Measurements from ENCODE around the gene P2RX3. TPM values are rescaled to one million over a fixed set of nuclear protein-coding genes. Genes with fewer than 3 reads are reported as not detected.

Gene P2RX3
- total RNA-seq, 4 donors from 2014 or later, result not detected

DNA sequence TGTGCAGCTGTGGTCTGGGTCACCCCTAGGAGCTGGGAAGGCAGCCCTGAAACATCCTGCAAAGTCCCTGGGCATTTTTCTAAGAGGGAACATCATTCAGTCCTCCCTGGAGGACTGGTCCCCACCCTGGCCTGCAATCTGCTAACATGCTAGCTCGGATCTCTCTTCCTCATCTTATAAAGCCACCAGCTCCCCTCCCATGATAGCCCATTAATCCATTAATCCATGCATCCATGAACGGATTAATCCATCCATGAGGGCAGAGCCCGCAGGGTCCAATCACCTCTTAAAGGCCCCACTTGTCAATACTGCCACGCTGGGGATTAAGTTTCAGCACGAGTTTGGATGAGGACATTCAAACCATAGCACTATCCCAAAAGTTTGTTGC is 30.7 kb downstream of the P2RX3 start:
- TF ChIP-seq POLR2A (IDR thresholded peaks at IDR 0.05), result no peak
- TF ChIP-seq, protein P1, sequence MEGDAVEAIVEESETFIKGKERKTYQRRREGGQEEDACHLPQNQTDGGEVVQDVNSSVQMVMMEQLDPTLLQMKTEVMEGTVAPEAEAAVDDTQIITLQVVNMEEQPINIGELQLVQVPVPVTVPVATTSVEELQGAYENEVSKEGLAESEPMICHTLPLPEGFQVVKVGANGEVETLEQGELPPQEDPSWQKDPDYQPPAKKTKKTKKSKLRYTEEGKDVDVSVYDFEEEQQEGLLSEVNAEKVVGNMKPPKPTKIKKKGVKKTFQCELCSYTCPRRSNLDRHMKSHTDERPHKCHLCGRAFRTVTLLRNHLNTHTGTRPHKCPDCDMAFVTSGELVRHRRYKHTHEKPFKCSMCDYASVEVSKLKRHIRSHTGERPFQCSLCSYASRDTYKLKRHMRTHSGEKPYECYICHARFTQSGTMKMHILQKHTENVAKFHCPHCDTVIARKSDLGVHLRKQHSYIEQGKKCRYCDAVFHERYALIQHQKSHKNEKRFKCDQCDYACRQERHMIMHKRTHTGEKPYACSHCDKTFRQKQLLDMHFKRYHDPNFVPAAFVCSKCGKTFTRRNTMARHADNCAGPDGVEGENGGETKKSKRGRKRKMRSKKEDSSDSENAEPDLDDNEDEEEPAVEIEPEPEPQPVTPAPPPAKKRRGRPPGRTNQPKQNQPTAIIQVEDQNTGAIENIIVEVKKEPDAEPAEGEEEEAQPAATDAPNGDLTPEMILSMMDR (IDR thresholded peaks at IDR 0.05), result no peak
- H3K27ac ChIP-seq, result no peak overlapping the region
- H3K4me1 ChIP-seq, result no peaks in the 10 kb centered on the region
- no peak overlapping the region for H3K4me3 ChIP-seq
- peaks cover 0 to 7% (median 0%) of the 10 kb centered on the region in 4 donors for H3K27me3 ChIP-seq
- no peaks in the 10 kb centered on the region for H3K36me3 ChIP-seq
- H3K9me3 ChIP-seq, result no peaks in the 10 kb centered on the region
- DNase-seq, result no peak
- intact Hi-C loops (cut with DNase I), result no loop called here
- WGBS, 2 donors, result 54 to 72% methylated on average over 3 to 4 of the region's 5 CpGs

DNA sequence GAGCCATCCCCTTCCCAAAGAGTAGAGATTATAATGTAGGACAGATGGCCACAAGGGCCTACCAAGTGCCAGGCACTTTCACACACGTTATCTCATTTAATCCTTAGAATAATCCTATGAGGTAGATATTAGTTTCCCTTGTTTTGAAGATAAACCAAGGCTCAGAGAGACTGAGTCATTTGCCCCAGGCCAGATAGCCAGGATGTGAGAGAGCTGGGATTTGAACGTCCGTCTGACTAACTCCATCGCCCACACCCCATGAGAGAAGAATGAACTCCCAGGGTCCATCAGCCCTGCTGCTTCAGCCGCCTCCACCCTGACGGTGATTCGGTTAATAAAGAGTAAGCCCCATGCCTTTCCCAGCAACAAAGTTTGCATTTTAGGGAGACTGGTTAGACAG is 32.1 kb downstream of the P2RX3 start:
- DNase-seq, result no peak
- intact Hi-C loops (cut with DNase I), result no loop called here
- TF ChIP-seq, protein P1 (IDR thresholded peaks at IDR 0.05), result no peak
- no peak for TF ChIP-seq POLR2A (IDR thresholded peaks at IDR 0.05)
- no peaks in the 10 kb centered on the region for H3K4me1 ChIP-seq
- no peaks in the 10 kb centered on the region for H3K9me3 ChIP-seq
- peaks cover 0 to 7% (median 0%) of the 10 kb centered on the region in 4 donors for H3K27me3 ChIP-seq
- no peak overlapping the region for H3K27ac ChIP-seq
- no peaks in the 10 kb centered on the region for H3K36me3 ChIP-seq
- WGBS, 2 donors, result 65 to 77% methylated on average over 7 of the region's 7 CpGs
- H3K4me3 ChIP-seq, result no peak overlapping the region

DNA sequence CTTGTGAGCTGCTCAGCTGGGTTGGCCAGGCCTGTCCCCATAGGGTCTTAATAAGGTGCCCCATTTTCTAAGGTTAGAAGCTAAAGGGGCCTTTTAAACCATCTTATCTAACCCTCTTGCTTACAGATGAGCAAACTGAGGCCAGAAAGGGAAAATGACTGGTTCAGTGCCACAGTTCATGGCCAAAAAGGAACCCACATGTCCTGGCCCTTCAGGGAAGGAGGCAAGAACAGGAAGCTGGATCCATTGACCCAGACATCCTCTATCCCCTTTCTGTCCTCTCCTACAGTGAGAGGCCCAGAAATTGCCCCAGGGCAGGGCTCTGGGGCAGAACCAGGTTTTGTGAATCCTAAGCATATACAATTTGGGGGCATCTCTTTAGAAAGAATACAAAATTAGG is 32.8 kb downstream of the P2RX3 start:
- no peaks in the 10 kb centered on the region for H3K4me1 ChIP-seq
- no peak for TF ChIP-seq POLR2A (IDR thresholded peaks at IDR 0.05)
- TF ChIP-seq, protein P1 (IDR thresholded peaks at IDR 0.05), result no peak
- no peaks in the 10 kb centered on the region for H3K9me3 ChIP-seq
- H3K36me3 ChIP-seq, result no peaks in the 10 kb centered on the region
- no peak overlapping the region for H3K4me3 ChIP-seq
- H3K27ac ChIP-seq, result no peak overlapping the region
- intact Hi-C loops (cut with DNase I), result no loop called here
- peaks cover 0 to 7% (median 0%) of the 10 kb centered on the region in 4 donors for H3K27me3 ChIP-seq
- no peak for DNase-seq

DNA sequence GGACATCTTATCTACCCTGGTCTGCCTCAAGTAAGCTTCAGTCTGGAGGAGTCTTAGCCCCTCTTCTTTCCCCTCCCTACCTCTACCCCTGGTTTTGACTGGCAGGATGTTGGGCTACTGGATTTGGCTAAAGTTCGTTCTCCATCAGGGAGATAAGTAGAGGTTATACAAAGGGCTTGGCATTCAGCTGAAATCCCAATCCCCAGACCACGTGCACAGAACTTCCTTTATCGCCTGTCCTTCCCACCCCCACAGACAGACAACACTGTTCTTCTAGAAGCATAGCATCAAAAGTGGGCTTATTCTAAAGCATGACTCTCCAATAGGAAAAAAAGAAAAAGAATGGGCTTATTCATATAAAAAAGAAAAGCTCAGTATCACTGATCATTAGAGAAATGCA is 35.0 kb downstream of the P2RX3 start:
- intact Hi-C loops (cut with DNase I), result no loop called here
- Histone ChIP-seq H3K27me3 (peaks cover 0 to 18% (median 0%) of the 10 kb centered on the region in 4 donors), H3K27ac (no peak overlapping the region), H3K36me3 (no peaks in the 10 kb centered on the region), H3K4me3 (no peak overlapping the region), H3K4me1 (no peaks in the 10 kb centered on the region), H3K9me3 (no peaks in the 10 kb centered on the region)
- WGBS, 2 donors, result 37 to 54% methylated on average over 2 to 3 of the region's 3 CpGs
- TF ChIP-seq, protein P1 (IDR thresholded peaks at IDR 0.05), result no peak
- no peak for TF ChIP-seq POLR2A (IDR thresholded peaks at IDR 0.05)
- no peak for DNase-seq

DNA sequence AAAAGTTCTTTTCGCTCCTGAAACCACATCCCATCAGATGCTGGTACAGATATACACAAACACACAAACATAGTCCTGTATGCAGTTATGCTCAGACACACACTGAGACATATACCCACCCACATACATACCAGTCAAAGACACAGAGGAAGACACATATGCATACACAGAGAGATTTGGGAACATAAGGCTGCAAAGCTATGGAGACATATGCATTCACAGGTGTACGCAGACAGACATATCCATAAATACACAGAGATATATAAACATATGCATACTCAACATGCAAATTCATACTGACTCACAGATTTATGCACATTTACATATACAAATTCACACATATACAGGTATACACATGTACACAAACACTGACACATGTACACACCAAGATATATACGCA is 36.8 kb downstream of the P2RX3 start:
- Histone ChIP-seq H3K4me3 (no peak overlapping the region), H3K27ac (no peak overlapping the region), H3K36me3 (no peaks in the 10 kb centered on the region), H3K27me3 (peaks cover 0 to 26% (median 0%) of the 10 kb centered on the region in 4 donors), H3K4me1 (no peaks in the 10 kb centered on the region), H3K9me3 (no peaks in the 10 kb centered on the region)
- TF ChIP-seq POLR2A (IDR thresholded peaks at IDR 0.05), result no peak
- TF ChIP-seq, protein P1 (IDR thresholded peaks at IDR 0.05), result no peak
- intact Hi-C loops (cut with DNase I), result no loop called here
- WGBS, 2 donors, result 91 to 99% methylated on average over 3 of the region's 3 CpGs
- no peak for DNase-seq
